Erythroblast (primary cell): ENCODE measurements around the gene C2orf72.
"Not testable (repeated sequence)": the region's sequence is repeated elsewhere in the genome, so short reads cannot be mapped to it uniquely, and the experiment has no call there.

Experiments used
- GATA1 ChIP-seq: IDR thresholded peaks from 2 replicates; pipeline ENCODE4 v1.6.1; 2011; ENCODE audit warnings: low read depth, mild to moderate bottlenecking, control low read depth, low read length, moderate library complexity
- POLR2A ChIP-seq: IDR thresholded peaks from 2 replicates; pipeline ENCODE4 v1.6.1; 2011; ENCODE audit warnings: mild to moderate bottlenecking, low read length

DNA sequence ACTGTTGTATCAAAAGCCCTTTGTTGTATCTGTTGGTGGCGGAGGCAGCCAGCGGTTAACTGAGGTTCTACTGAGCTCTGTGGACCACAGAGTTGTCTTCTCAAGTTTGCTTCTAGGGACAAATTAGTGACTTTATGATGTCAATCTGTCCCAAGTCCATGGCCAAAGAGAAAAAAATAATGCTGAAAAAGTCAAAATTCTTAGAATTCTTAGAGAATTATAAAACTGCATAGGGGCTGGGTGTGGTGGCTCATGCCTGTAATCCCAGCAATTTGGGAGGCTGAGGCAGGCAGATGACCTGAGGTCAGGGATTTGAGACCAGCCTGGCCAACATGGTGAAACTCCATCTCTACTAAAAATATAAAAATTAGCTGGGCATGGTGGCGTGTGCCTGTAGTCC lies 12.3 kb upstream of the C2orf72 start:
- TF ChIP-seq POLR2A, GATA1: not testable (repeated sequence)
